ENCODE data around the gene TRPC6.
"Not testable (repeated sequence)": the region's sequence is repeated elsewhere in the genome, so short reads cannot be mapped to it uniquely, and the experiment has no call there.

The TRPC6 gene

GRCh38 chr11:101446238-101446637, 137.6 kb downstream of the TRPC6 start:
- DNase-seq = no peak

- no peak for DNase-seq
Observed at GRCh38 chr11:101445761-101446160, 138.0 kb downstream of the TRPC6 start.

- DNase-seq = no peak
Observed at GRCh38 chr11:101444851-101445250, 139.0 kb downstream of the TRPC6 start.

GRCh38 chr11:101444164-101444563, 139.6 kb downstream of the TRPC6 start:
- no peak for DNase-seq

- no peak for DNase-seq
Observed at GRCh38 chr11:101442936-101443521, 140.8 kb downstream of the TRPC6 start.

- DNase-seq = no peak
Observed at GRCh38 chr11:101442171-101442570, 141.6 kb downstream of the TRPC6 start.

GRCh38 chr11:101441747-101442146, 142.1 kb downstream of the TRPC6 start:
- no peak for DNase-seq

GRCh38 chr11:101439488-101439887, 144.3 kb downstream of the TRPC6 start:
- no peak for DNase-seq

- not testable (repeated sequence) for DNase-seq
Observed at GRCh38 chr11:101438708-101439107, 145.1 kb downstream of the TRPC6 start.

- no peak for DNase-seq
Observed at GRCh38 chr11:101438126-101438525, 145.7 kb downstream of the TRPC6 start.

GRCh38 chr11:101436511-101437142, 147.2 kb downstream of the TRPC6 start:
- peak; percentile 13 for DNase-seq

GRCh38 chr11:101435408-101435973, 148.3 kb downstream of the TRPC6 start:
- DNase-seq = no peak

- DNase-seq = no peak
Observed at GRCh38 chr11:101434026-101434643, 149.7 kb downstream of the TRPC6 start.

- no peak for DNase-seq
Observed at GRCh38 chr11:101433151-101433550, 150.7 kb downstream of the TRPC6 start.

GRCh38 chr11:101429703-101430540, 153.9 kb downstream of the TRPC6 start:
- no peak for DNase-seq

- no peak for DNase-seq
Observed at GRCh38 chr11:101428918-101429317, 154.9 kb downstream of the TRPC6 start.

GRCh38 chr11:101407324-101407723, 176.5 kb downstream of the TRPC6 start:
- no peak for DNase-seq

Data from NCI-H1105 (cell line).